Activated naive CD4-positive, alpha-beta T cell treated with anti-CD3 and anti-CD28 coated beads, Interleukin-2, amount 50 U/mL, for 72 hours (primary cell): ENCODE data around the gene DUSP1. TPM values are rescaled to one million over a fixed set of nuclear protein-coding genes. Genes with fewer than 3 reads are reported as not detected.

Experiments
- ATAC-seq, 2 donors: fragments of 150-1000 bp; cut with Tn5 transposase; 2 replicates each; pipeline ENCODE4 v1.10.0; 2021; ENCODE audit warnings: mild to moderate bottlenecking in 2 of 2, moderate library complexity in 2 of 2
- DNase-seq, 2 donors: peaks; one replicate each; pipeline ENCODE4 v3.0.0; 2021 to 2022; ENCODE audit warnings: low spot score in 2 of 2
- H3K27ac Mint-ChIP-seq, 2 donors: one replicate each; pipeline ENCODE4 v1.8.0; 2022; ENCODE audit warnings: mild to moderate bottlenecking in 2 of 2, mixed read lengths in 2 of 2
- H3K36me3 Mint-ChIP-seq, 2 donors: one replicate each; pipeline ENCODE4 v1.8.0; 2022; ENCODE audit warnings: mixed read lengths in 2 of 2
- H3K9me3 Mint-ChIP-seq, 2 donors: one replicate each; pipeline ENCODE4 v1.8.0; 2022; ENCODE audit warnings: mixed read lengths in 2 of 2
- total RNA-seq, 2 donors: library from RNA; stranded (reverse); gene quantifications; one replicate each; pipeline ENCODE4 v1.2.3, GENCODE V29; 2022

DUSP1 gene
- total RNA-seq, 2 donors from 2014 or later: 12.0 to 17.6 TPM

GRCh38 chr5:172802112-172802511, 31.1 kb upstream of the DUSP1 start:
- Mint-ChIP-seq H3K36me3 (peaks cover 0 to 6% of the 10 kb centered on the region in 2 donors), H3K27ac (peak overlapping the region in 1 of 2 donors; percentile 59), H3K9me3 (no peaks in the 10 kb centered on the region)
- DNase-seq: no peak
- no peak for ATAC-seq

- H3K27ac Mint-ChIP-seq: peak overlapping the region; percentile 8 to 59
- H3K9me3 Mint-ChIP-seq: no peaks in the 10 kb centered on the region
- H3K36me3 Mint-ChIP-seq: peaks cover 0 to 2% of the 10 kb centered on the region in 2 donors
- no peak for DNase-seq
- no peak for ATAC-seq
These were observed 30.2 kb upstream of the DUSP1 start for GRCh38 chr5:172801179-172801671.

GRCh38 chr5:172800088-172800551, 29.1 kb upstream of the DUSP1 start:
- no peak for ATAC-seq
- H3K9me3 Mint-ChIP-seq: no peaks in the 10 kb centered on the region

GRCh38 chr5:172799416-172799815, 28.4 kb upstream of the DUSP1 start:
- H3K27ac Mint-ChIP-seq: peak overlapping the region; percentile 11 to 25
- no peaks in the 10 kb centered on the region for H3K9me3 Mint-ChIP-seq
- DNase-seq (no peak), ATAC-seq (no peak)
- H3K36me3 Mint-ChIP-seq: no peaks in the 10 kb centered on the region

More at GRCh38 chr5:172800088-172800551, 29.1 kb upstream of the DUSP1 start:
- peak overlapping the region in 1 of 2 donors; percentile 25 for H3K27ac Mint-ChIP-seq
- H3K36me3 Mint-ChIP-seq: no peaks in the 10 kb centered on the region
- no peak for DNase-seq

GRCh38 chr5:172798422-172799215, 27.6 kb upstream of the DUSP1 start:
- no peaks in the 10 kb centered on the region for H3K36me3 Mint-ChIP-seq
- peak overlapping the region; percentile 19 to 21 for H3K27ac Mint-ChIP-seq
- DNase-seq (no peak), ATAC-seq (peak; percentile 61 to 71)
- H3K9me3 Mint-ChIP-seq: no peaks in the 10 kb centered on the region

GRCh38 chr5:172797771-172798191, 26.8 kb upstream of the DUSP1 start:
- ATAC-seq (no peak), DNase-seq (no peak)
- Mint-ChIP-seq H3K9me3 (no peaks in the 10 kb centered on the region), H3K36me3 (no peaks in the 10 kb centered on the region), H3K27ac (no peak overlapping the region)

GRCh38 chr5:172796306-172796705, 25.3 kb upstream of the DUSP1 start:
- no peaks in the 10 kb centered on the region for H3K36me3 Mint-ChIP-seq
- no peaks in the 10 kb centered on the region for H3K9me3 Mint-ChIP-seq

GRCh38 chr5:172795318-172795977, 24.5 kb upstream of the DUSP1 start:
- no peak for ATAC-seq
- Mint-ChIP-seq H3K9me3 (no peaks in the 10 kb centered on the region), H3K36me3 (no peaks in the 10 kb centered on the region), H3K27ac (no peak overlapping the region)
- DNase-seq: no peak

More at GRCh38 chr5:172796306-172796705, 25.3 kb upstream of the DUSP1 start:
- ATAC-seq (no peak), DNase-seq (no peak)
- no peak overlapping the region for H3K27ac Mint-ChIP-seq

- no peak overlapping the region for H3K27ac Mint-ChIP-seq
- peak in 1 of 2 donors; percentile 24 for ATAC-seq
- no peaks in the 10 kb centered on the region for H3K36me3 Mint-ChIP-seq
- no peak for DNase-seq
- no peaks in the 10 kb centered on the region for H3K9me3 Mint-ChIP-seq
These were observed 22.8 kb upstream of the DUSP1 start for GRCh38 chr5:172793577-172794488.

- DNase-seq: no peak
- no peak overlapping the region for H3K27ac Mint-ChIP-seq
- H3K36me3 Mint-ChIP-seq: no peaks in the 10 kb centered on the region
- no peaks in the 10 kb centered on the region for H3K9me3 Mint-ChIP-seq
- ATAC-seq: no peak
These were observed 21.9 kb upstream of the DUSP1 start for GRCh38 chr5:172792701-172793570.

GRCh38 chr5:172791726-172792445, 20.9 kb upstream of the DUSP1 start:
- no peaks in the 10 kb centered on the region for H3K36me3 Mint-ChIP-seq
- no peak for DNase-seq
- H3K27ac Mint-ChIP-seq: no peak overlapping the region
- no peaks in the 10 kb centered on the region for H3K9me3 Mint-ChIP-seq
- no peak for ATAC-seq

- ATAC-seq (no peak), DNase-seq (no peak)
- H3K9me3 Mint-ChIP-seq: no peaks in the 10 kb centered on the region
- no peak overlapping the region for H3K27ac Mint-ChIP-seq
- no peaks in the 10 kb centered on the region for H3K36me3 Mint-ChIP-seq
These were observed 20.3 kb upstream of the DUSP1 start for GRCh38 chr5:172791286-172791685.

GRCh38 chr5:172790496-172790889, 19.5 kb upstream of the DUSP1 start:
- no peak for DNase-seq
- H3K9me3 Mint-ChIP-seq: no peaks in the 10 kb centered on the region
- ATAC-seq: no peak
- H3K27ac Mint-ChIP-seq: no peak overlapping the region
- no peaks in the 10 kb centered on the region for H3K36me3 Mint-ChIP-seq

GRCh38 chr5:172789687-172790495, 18.9 kb upstream of the DUSP1 start:
- no peaks in the 10 kb centered on the region for H3K9me3 Mint-ChIP-seq
- H3K27ac Mint-ChIP-seq: no peak overlapping the region
- no peaks in the 10 kb centered on the region for H3K36me3 Mint-ChIP-seq
- DNase-seq (no peak), ATAC-seq (no peak)
